IPS-NIHi7 (cell line): ENCODE measurements around the gene SMYD3.
"Not testable (repeated sequence)": the region's sequence is repeated elsewhere in the genome, so short reads cannot be mapped to it uniquely, and the experiment has no call there.

Experiments
- DNase-seq: peaks from one replicate; pipeline ENCODE4 v3.0.0; 2012; ENCODE audit warnings: mixed read lengths; ENCODE audit errors: extremely low spot score

SMYD3 gene

DNA sequence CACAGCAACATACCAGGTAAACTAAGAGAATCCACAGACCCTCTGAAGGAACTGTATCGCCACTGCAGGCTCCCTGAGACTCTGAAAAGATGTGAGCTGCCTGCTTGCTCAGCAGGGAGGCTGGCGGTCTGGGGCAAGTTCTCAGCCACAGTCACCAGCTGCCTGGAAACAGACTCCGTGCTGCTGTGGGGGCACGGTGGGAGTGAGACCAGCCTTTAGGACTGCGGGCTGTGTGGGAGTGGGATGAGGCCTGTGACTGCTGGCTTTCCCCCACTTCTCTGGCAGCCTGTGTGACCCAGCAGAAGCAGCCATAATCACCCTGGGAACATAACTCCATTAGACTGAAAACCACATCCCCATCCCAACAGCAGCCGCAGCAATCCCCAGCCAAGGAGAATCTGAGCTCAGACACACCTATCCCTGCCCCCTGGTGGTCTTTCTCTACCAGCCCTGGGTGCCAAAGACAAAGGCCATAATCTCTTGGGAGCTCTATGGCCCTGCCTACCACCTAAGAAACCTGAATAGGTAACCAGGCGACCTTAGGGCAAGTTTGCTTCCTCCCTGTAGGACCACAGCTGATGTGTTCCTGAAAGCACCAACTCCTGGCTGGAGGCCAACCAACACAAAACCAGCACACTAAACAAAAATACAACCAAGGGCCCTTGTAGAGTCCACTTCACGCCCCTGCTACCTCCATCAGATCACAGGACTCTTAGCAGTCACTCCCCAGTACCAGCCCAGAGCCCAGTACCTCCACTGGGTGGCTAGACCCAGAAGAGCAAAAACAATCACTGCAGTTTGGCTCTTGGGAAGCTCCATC is 151.5 kb downstream of the SMYD3 start:
- peak; percentile 21 for DNase-seq

DNA sequence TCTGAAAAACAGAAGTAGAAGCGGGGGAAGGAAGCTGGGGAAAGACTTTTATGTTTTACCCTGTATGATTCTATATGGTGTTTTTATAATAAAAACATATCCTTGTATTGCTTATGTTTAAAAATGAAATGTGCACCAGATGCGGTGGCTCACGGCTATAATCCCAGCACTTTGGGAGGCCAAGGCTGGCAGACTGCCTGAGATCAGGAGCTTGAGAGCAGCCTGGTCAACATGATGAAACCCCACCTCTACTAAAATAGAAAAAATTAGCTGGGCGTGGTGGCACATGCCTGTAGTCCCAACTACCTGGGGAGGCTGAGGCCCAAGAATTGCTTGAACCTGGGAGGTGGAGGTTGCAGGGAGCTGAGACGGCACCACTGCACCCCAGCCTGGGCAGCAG is 155.4 kb downstream of the SMYD3 start:
- DNase-seq: no peak

DNA sequence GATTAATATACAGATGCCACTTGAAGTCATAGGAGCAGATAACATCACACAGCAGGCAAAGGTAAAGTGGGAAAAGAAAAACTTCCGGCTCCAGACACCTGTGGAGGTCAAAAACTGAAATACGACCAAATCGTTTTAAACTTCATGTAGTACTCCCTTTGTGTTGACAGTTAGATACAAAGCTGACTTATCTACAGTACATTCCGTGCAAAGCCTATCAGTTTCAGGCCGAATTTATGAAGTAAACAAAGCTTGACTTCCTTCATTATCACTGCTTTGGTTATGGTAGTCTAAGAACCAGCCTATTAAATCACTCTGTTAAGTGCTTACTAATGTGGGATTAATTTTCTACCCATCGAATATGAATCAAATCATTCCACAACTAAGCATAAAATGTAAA is 156.3 kb downstream of the SMYD3 start:
- DNase-seq: no peak

DNA sequence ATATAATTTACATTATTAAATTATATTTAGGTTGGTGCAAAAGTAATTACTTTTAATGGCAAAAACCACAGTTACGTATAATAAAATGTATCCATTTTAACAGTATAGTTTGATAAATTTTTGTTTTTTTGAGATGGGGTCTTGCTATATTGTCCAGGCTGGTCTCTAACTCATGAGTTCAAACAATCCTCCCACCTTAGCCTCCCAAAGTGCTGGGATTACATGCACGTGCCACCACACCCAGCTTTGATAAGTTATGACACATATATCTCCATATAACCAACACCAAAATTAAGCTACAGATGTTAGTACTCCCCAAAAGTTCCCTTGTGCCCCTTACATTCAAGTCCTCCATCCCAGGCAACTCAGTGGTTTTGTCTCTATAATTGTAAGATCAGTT is 163.1 kb downstream of the SMYD3 start:
- no peak for DNase-seq

DNA sequence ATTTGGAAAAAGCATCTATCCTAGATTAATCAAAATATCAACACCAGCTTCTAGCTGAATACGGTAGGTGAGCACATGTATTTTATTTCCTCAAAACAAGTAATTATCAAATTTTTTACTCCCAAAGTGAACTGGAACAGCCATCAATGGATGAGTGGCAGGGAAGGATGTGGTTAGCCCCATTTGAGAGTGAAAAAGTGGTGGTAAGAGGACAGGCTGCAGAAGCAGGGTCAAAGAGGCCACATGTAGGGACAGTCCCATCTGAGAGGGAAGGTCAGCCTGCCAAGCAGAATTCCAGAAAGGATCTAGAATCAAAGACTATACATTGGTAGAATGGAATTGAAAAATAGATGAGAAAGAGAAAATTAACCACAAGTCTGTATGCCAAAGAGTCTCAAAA is 163.8 kb downstream of the SMYD3 start:
- DNase-seq: no peak

DNA sequence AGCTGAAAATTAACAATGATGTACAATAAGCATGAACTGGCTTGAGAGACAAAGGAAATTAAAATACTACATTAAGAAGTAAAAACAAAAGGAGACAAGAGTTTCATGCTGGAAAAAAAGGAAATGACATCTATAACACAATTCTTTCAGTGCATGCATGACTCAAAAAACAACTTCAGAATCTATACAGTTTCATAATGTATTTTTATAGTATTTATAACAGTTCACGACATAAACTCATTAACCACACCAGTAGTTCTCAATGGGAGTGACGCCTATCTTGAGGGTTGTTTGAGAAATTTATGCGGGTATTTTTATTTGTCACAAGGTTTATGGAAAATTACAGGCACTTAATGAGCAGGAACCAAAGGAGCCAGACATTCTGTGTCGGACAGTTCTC is 168.5 kb downstream of the SMYD3 start:
- no peak for DNase-seq

DNA sequence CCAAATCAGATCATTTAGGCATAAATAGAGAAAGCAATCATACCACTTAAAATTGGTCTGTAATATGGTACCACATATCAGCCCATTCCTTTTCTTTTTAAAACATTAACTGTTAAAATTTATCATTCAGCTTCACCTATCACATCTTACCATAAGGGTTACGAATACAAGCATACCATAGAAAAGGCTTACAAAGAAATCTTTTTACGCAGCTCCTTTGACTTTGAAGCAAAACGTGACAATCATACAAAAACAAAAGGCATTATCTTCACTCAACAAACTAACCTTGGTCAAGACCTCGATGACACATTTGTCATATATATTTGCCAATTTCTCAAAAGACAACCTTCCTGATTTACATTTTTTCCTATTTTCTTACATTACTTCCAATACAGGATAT is 169.0 kb downstream of the SMYD3 start:
- no peak for DNase-seq

DNA sequence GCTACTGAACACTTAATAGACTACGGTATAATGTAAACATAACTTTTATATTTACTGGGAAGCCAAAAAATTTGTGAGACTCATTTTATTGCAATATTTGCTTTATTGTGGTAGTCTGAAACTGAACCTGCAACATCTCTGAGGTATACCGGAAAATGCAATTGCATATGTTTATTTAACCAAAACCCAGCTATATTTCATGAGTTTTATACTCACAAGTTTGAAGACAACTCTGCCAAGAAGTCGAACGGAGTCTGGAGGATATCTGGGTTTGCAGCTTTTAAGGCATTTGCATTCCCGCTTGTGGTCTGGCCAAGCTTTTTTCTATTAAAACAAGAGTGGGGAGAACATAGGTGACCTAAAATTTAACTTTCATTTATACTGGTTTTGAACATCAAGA is 171.9 kb downstream of the SMYD3 start:
- no peak for DNase-seq

DNA sequence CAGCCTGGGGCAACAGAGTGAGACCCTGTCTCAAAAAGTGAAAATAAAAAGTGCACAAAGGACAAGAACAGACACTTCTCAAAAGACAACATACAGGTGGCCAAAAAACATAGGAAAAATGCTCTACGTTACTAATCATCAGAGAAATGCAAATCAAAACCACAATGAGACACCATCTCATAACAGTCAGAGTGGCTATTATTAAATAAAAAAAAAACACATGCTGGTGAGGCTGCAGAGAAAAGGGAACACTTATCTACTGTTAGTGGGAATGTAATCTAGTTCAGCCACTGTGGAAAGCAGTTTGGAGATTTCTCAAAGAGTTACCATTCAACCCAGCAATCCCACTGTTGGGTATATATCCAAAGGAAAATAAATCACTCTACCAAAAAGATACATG is 173.2 kb downstream of the SMYD3 start:
- no peak for DNase-seq

DNA sequence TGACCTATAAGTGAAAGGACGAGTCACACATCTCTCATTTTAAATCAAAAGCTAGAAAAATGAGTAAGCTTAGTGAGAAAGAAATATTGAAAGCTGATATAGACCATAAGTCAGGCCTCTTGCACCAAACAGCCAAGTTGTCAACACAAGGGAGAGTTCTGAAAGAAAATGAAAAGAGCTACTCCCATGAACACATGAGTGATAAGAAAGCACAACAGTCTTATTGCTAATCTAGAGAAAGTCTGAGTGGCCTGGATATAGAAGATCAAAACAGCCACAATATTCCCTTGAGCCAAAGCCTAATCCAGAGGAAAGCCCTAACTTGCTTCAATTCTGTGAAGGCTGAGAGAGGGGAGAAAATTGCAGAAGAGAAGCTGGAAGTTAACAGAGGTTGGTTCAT is 175.0 kb downstream of the SMYD3 start:
- DNase-seq: no peak

DNA sequence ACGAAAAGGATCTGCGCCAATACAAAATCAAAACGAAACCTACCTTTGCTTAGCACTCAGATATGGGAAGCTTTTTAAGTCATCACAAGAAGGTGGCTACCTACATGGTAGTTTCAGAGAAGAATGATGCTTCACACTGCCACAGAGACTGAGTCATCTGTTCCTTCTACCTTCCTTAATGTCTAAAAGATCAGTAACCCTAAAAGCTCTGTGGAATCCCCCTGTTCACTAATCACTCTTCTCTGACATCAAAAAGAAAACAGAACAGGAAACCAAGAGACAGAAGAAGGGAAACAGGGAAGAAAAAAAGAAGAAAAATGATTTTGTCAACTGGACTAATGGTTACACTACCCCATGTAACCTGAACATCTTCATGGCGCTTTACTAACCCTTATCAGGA is 177.2 kb downstream of the SMYD3 start:
- no peak for DNase-seq

DNA sequence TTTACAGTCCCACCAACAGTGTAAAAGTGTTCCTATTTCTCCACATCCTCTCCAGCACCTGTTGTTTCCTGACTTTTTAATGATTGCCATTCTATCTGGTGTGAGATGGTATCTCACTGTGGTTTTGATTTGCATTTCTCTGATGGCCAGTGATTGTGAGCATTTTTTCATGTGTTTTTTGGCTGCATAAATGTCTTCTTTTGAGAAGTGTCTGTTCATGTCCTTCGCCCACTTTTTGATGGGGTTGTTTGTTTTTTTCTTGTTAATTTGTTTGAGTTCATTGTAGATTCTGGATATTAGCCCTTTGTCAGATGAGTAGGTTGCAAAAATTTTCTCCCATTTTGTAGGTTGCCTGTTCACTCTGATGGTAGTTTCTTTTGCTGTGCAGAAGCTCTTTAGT is 177.8 kb downstream of the SMYD3 start:
- not testable (repeated sequence) for DNase-seq

DNA sequence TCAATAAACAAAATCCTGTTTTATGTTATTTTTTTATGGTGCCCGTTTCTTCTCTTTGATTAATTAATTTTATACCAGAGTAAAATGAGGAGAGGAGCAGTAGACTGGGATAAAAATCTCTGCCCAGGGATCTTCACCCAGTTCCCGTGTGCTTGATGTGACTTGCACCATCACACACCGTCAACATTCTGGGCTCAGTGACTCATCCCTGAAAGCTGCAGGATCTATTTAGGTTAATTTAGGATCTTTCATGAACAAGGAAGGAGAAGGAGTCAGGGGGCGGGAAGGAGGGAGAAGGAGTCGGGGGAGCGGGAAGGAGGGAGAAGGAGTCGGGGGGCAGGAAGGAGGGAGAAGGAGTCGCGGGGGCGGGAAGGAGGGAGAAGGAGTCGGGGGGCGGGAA is 182.4 kb downstream of the SMYD3 start:
- peak; percentile 68 for DNase-seq

DNA sequence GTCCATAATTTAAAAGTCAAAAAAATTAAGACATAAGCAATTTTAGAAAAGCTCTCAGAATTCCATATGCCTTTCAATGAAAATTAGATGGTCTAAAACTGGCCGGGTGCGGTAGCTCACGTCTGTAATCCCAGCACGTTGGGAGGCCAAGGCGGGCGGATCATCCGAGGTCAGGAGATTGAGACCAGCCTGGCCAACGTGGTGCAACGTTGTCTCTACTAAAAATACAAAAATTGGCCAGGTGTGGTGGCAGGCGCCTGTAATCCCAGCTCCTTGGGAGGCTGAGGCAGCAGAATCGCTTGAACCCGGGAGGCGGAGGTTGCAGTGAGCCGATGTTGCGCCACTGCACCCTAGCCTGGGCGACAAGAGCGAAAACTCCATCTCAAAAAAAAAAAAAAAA is 183.0 kb downstream of the SMYD3 start:
- DNase-seq: not testable (repeated sequence)

DNA sequence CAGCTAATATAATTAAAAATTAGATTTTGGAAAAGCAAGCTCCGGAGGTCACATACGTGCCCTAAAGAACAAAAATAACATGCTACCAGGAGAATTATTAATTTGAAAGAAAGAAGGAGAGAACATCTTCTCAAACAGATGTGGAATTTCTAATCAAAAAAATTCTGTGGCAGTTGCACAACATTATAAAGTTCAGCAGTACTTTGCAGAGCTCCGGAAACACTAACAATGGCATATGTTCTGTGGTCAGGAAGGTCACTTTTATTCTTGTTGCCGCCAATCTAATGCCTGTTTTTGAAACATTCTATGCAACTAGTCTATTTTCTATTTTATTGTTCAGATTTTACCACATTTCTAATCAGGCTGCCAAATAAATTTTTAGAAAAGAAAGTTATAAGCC is 186.8 kb downstream of the SMYD3 start:
- no peak for DNase-seq

DNA sequence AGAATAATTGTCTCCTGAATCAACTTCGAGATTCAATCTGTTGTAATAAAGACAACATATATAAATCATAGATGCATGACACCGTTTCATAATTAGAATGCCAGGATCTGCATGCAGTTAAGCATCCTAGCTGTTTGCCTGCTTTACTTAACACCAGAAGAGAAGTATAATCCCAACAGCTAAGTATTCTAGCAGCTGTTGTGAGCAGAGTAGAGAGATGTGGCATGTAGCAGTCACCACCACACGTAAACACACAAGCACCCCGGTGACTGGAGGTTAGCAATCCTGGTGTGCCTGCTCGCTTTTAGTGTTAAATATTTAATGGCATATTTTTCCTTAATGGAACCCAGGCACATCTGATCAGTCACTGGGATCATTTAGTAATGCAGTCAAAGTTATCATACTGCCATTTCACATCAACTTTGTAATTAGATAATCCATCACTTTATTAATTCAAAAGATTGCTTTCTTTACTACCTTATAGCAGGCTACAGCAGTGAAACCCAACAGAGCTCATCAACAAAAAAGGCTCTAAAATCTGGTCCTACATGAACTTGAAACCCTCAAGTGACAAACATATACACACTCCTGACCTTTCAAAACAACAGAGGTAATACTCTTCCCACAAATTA is 187.9 kb downstream of the SMYD3 start:
- no peak for DNase-seq

DNA sequence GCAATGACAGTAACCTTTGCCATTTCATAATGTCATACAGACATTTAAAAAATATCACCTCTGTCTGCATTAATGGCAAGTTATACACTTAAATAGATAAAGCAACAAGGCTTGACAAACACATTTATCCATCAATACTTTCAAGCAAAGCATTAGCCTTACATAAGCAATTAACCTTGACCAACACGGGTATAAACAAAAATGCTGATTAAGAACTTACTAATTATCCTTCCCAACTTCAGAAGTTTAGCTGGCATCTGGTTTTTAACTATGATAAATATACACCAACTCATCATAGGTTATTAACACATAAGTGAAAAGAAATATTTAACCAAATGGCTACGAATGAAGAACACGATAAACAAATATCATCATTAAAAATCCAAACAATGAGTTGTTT is 188.5 kb downstream of the SMYD3 start:
- no peak for DNase-seq

DNA sequence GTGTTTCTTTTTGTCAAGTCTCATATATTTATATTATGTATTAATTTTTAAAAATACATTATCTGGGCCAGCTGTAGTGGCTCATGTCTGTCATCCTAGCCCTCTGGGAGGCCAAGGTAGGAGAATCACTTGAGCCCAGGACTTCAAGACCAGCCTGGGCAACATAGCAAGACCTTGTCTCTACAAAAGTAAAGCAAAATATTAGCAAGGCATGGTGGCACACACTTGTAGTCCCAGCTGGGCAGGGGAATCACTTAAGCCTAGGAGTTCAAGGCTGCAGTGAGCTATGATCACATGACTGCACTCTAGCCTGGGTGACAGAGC is 189.1 kb downstream of the SMYD3 start:
- no peak for DNase-seq

DNA sequence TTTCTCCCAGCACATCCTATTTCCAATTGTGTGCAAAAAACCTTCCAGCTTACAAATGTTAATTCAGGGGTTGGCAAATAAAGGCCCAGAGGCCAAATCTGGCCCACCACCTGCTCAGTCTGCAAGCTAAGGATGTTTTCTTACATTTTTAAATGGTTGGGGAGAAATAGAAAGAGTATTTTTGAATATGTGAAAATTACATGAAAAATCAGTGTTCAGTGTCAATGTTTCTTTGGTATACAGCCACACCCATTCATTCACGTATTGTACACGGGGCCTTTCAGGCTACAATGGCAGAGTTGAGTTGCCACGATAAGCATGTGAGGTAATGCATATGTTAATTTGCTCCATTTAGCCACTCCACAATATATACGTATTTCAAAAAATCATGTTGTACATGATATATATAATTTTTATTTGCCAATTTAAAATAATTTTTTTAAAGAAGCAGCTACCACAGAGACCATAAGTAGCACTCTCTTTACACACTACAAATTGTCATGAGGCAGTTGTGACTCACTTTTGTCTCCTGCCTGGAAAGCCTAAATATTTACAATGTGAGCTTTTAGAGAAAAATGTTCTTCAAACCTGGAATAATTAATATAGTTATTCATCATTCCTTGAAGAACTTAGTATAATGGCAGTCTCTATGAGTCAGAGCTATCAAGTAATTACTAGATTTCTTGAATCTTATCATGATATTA is 189.6 kb downstream of the SMYD3 start:
- DNase-seq: no peak

DNA sequence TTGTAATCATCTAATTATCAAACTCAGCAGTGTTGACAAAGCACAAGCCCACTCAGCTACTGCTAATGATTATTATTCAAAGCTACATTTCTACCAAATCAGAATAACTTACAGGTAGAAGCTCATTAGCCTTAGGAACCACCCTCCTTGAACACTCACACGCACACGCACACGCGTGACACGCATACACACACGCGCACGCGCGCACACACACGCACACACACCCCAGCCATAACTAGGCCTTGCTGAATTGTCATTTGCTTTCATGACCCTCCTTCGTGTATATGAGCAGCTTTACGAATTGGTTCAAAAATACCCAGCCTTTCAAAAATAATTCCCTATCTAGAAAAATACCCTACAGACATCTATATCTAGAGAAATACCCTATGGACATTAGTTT is 195.6 kb downstream of the SMYD3 start:
- DNase-seq: no peak

DNA sequence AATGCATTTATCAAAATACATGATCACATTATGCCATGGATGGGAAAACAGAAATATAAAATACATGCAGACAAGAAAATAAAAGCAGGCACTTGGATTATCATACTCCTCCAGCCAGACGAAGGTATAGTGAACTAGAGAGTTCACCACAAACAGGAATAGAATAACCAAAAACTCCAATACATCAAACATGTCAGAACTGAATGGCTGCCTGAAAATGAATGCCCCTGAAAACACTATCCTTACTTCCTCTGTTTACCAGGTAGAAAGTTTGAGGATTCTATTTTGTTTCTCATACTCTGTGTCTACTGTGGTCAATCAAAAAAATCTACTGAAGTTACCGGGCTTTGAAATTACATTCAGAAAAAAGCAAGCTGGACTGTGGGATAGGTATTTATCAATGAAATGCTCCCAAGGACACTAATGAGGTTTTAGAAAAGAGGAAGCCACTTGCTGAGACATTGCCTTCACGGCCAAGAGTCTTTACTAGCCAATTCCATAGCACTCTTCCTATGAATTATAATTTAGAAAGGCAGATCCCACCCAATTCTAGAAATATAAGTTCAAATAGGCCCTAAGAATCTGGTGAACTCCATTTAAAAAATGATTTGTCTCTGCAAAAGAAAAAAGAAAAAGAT is 197.7 kb downstream of the SMYD3 start:
- DNase-seq: no peak

DNA sequence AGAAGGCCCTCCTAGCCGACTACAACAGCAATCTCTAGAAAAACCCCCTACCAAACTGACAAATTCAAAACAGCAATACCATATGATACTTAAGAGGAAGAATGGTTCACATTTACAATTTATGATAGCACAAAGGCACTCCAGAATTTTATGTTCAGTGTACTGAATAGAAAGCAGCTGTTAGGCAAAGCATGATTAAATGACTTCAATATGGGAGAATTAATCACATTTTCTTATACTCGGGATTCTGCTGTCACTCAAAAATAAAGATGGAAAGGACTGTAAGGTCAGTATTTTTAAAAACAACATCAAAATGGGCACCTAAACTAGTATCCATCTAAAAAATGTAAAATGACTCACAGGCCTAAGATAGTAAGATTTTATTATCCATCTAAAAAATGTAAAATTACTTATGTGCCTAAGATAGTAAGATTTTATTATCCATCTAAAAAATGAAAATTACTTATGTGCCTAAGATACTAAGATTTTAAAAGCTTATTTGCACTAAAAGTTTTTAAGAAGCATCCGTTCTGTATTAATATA is 198.5 kb downstream of the SMYD3 start:
- no peak for DNase-seq
